KOPT-K1 (cell line): Measurements from ENCODE around the gene TP73.
"Not testable (repeated sequence)": the region's sequence is repeated elsewhere in the genome, so short reads cannot be mapped to it uniquely, and the experiment has no call there.

Experiments used
- H3K27ac ChIP-seq: fragments of 200-600 bp; sonication (generic); 2 replicates; pipeline ENCODE4 v1.5.1; 2016; ENCODE audit warnings: antibody characterized with exemption, mild to moderate bottlenecking, low read depth, low read length; ENCODE audit not compliant: poor library complexity, severe bottlenecking
- H3K36me3 ChIP-seq: fragments of 200-600 bp; sonication (generic); 2 replicates; pipeline ENCODE4 v1.5.1; 2017; ENCODE audit warnings: antibody characterized with exemption, mild to moderate bottlenecking, low read length, moderate library complexity; ENCODE audit not compliant: insufficient read depth
- H3K9me3 ChIP-seq: fragments of 200-600 bp; sonication (generic); 2 replicates; pipeline ENCODE4 v1.5.1; 2017; ENCODE audit warnings: antibody characterized with exemption, low read length, mild to moderate bottlenecking; ENCODE audit not compliant: insufficient read depth, poor library complexity, severe bottlenecking

The TP73 gene

GRCh38 chr1:3717041-3717714 lies 64.9 kb downstream of the TP73 start:
- Histone ChIP-seq H3K27ac (no peak overlapping the region), H3K9me3 (no peaks in the 10 kb centered on the region)

GRCh38 chr1:3717715-3718601 lies 65.6 kb downstream of the TP73 start:
- Histone ChIP-seq H3K9me3 (no peaks in the 10 kb centered on the region), H3K36me3 (no peaks in the 10 kb centered on the region), H3K27ac (no peak overlapping the region)

More at GRCh38 chr1:3717041-3717714, 64.9 kb downstream of the TP73 start:
- H3K36me3 ChIP-seq = no peaks in the 10 kb centered on the region

- no peak overlapping the region for H3K27ac ChIP-seq
- H3K36me3 ChIP-seq = no peaks in the 10 kb centered on the region
- H3K9me3 ChIP-seq = no peaks in the 10 kb centered on the region
Measured at GRCh38 chr1:3718764-3719163, 66.4 kb downstream of the TP73 start.

GRCh38 chr1:3721955-3722465 lies 69.7 kb downstream of the TP73 start:
- no peak overlapping the region for H3K27ac ChIP-seq
- no peaks in the 10 kb centered on the region for H3K36me3 ChIP-seq
- H3K9me3 ChIP-seq = no peaks in the 10 kb centered on the region

GRCh38 chr1:3722846-3723245 lies 70.5 kb downstream of the TP73 start:
- Histone ChIP-seq H3K27ac (no peak overlapping the region), H3K9me3 (no peaks in the 10 kb centered on the region), H3K36me3 (no peaks in the 10 kb centered on the region)

GRCh38 chr1:3724416-3725030 lies 72.2 kb downstream of the TP73 start:
- H3K27ac ChIP-seq, H3K9me3 ChIP-seq, H3K36me3 ChIP-seq: not testable (repeated sequence)

GRCh38 chr1:3725366-3725765 lies 73.0 kb downstream of the TP73 start:
- Histone ChIP-seq H3K27ac (no peak overlapping the region), H3K36me3 (no peaks in the 10 kb centered on the region), H3K9me3 (no peaks in the 10 kb centered on the region)

- Histone ChIP-seq H3K27ac (no peak overlapping the region), H3K36me3 (no peaks in the 10 kb centered on the region), H3K9me3 (no peaks in the 10 kb centered on the region)
Measured at GRCh38 chr1:3727042-3727824, 74.9 kb downstream of the TP73 start.

- H3K27ac ChIP-seq = no peak overlapping the region
- H3K36me3 ChIP-seq = no peaks in the 10 kb centered on the region
- H3K9me3 ChIP-seq = no peaks in the 10 kb centered on the region
Measured at GRCh38 chr1:3727825-3728776, 75.8 kb downstream of the TP73 start.

GRCh38 chr1:3729594-3730542 lies 77.6 kb downstream of the TP73 start:
- no peaks in the 10 kb centered on the region for H3K9me3 ChIP-seq
- H3K27ac ChIP-seq = no peak overlapping the region
- no peaks in the 10 kb centered on the region for H3K36me3 ChIP-seq

- Histone ChIP-seq H3K9me3 (no peaks in the 10 kb centered on the region), H3K27ac (no peak overlapping the region), H3K36me3 (no peaks in the 10 kb centered on the region)
Measured at GRCh38 chr1:3730543-3731247, 78.4 kb downstream of the TP73 start.

GRCh38 chr1:3731583-3732433 lies 79.5 kb downstream of the TP73 start:
- Histone ChIP-seq H3K27ac (no peak overlapping the region), H3K36me3 (no peaks in the 10 kb centered on the region), H3K9me3 (no peaks in the 10 kb centered on the region)
